H1 (cell line): Measurements from ENCODE around the gene TFR2. TPM values are rescaled to one million over a fixed set of nuclear protein-coding genes. Genes with fewer than 3 reads are reported as not detected.

Experiments used
- CTCF ChIA-PET: fragments of 300-600 bp; sonication (Branson Sonifier 250); formaldehyde crosslinking; loops from one replicate; lab custom pipeline; 2021; ENCODE audit not compliant: partially characterized antibody; lab: Charles Lee
- POLR2A ChIA-PET: fragments of 300-600 bp; sonication (Branson Sonifier 250); formaldehyde crosslinking; loops from one replicate; lab custom pipeline; 2021; ENCODE audit warnings: inconsistent platforms; ENCODE audit not compliant: partially characterized antibody; lab: Charles Lee
- DNase-seq, 2 experiments: peaks; one replicate each; pipeline versions ENCODE4 v3.0.0 to v3.0.0-alpha.2; 2010 to 2022; ENCODE audit warnings: low spot score in 2 of 2, low read depth in 1 of 2, mixed read lengths in 1 of 2
- FAIRE-seq: peaks from 2 replicates; lab custom pipeline; 2011; peaks lifted over from hg19 to GRCh38; lab: Jason Lieb, UNC
- H2AFZ ChIP-seq: 2 replicates; pipeline ENCODE4 v1.8.1; 2012; ENCODE audit warnings: low read length, inconsistent platforms
- H2AK5ac ChIP-seq: 2 replicates; pipeline ENCODE4 v1.6.1; 2013; ENCODE audit warnings: low read depth, low read length
- H2BK120ac ChIP-seq: replicated peaks from 2 replicates; pipeline ENCODE3; 2013; ENCODE audit warnings: low read depth, low read length, inconsistent platforms
- H2BK12ac ChIP-seq: 2 replicates; pipeline ENCODE4 v1.6.1; 2013; ENCODE audit warnings: low read depth, low read length
- H2BK15ac ChIP-seq: 2 replicates; pipeline ENCODE4 v1.6.1; 2013; ENCODE audit warnings: low read length
- H2BK20ac ChIP-seq: 2 replicates; pipeline ENCODE4 v1.6.1; 2013; ENCODE audit warnings: low read length
- H2BK5ac ChIP-seq: 2 replicates; pipeline ENCODE4 v1.6.1; 2013; ENCODE audit warnings: low read depth, low read length
- H3K14ac ChIP-seq: 2 replicates; pipeline ENCODE4 v1.6.1; 2013; ENCODE audit warnings: inconsistent platforms; ENCODE audit not compliant: insufficient read length
- H3K18ac ChIP-seq: 2 replicates; pipeline ENCODE4 v1.6.1; 2013; ENCODE audit warnings: low read length; ENCODE audit errors: extremely low read depth
- H3K23ac ChIP-seq: 2 replicates; pipeline ENCODE4 v1.6.1; 2013; ENCODE audit warnings: inconsistent platforms; ENCODE audit not compliant: insufficient read length
- H3K23me2 ChIP-seq: 2 replicates; pipeline ENCODE4 v1.6.1; 2013; ENCODE audit warnings: low read depth, low read length
- H3K27ac ChIP-seq: 2 replicates; pipeline ENCODE4 v1.6.1; 2011; ENCODE audit warnings: low read depth, low read length, inconsistent platforms
- H3K27me3 ChIP-seq, 4 experiments: replicated peaks in 1 of 4; 1 replicate in 1 of 4; 2 replicates in 3 of 4; pipeline versions ENCODE4 v1.6.1 to v1.8.1; 2011 to 2013; ENCODE audit warnings: low read length in 3 of 4, mild to moderate bottlenecking in 3 of 4, inconsistent platforms in 2 of 4, mixed read lengths in 2 of 4, moderate library complexity in 1 of 4; ENCODE audit not compliant: control insufficient read depth in 3 of 4, insufficient read depth in 3 of 4; ENCODE audit errors: extremely low read depth in 1 of 4
- H3K36me3 ChIP-seq, 4 experiments: 2 replicates each; pipeline versions ENCODE4 v1.6.1 to v1.8.1; 2011 to 2013; ENCODE audit warnings: mild to moderate bottlenecking in 4 of 4, low read length in 3 of 4, moderate library complexity in 2 of 4, control low read depth in 1 of 4, inconsistent platforms in 1 of 4; ENCODE audit not compliant: insufficient read depth in 4 of 4, control insufficient read depth in 2 of 4
- H3K4ac ChIP-seq: replicated peaks from 2 replicates; pipeline ENCODE3; 2013; ENCODE audit warnings: low read length, low read depth, mixed read lengths, inconsistent platforms; ENCODE audit not compliant: insufficient read length
- H3K4me1 ChIP-seq, 4 experiments: replicated peaks in 1 of 4; 1 replicate in 1 of 4; 2 replicates in 3 of 4; pipeline versions ENCODE4 v1.6.1 to v1.8.1; 2011 to 2013; ENCODE audit warnings: low read length in 3 of 4, inconsistent platforms in 2 of 4, mixed read lengths in 1 of 4; ENCODE audit not compliant: insufficient read depth in 4 of 4, control insufficient read depth in 3 of 4
- H3K4me2 ChIP-seq, 2 experiments: 2 replicates each; pipeline versions ENCODE4 v1.6.1 to v1.8.1; 2011 to 2013; ENCODE audit warnings: low read depth in 2 of 2, low read length in 2 of 2, control low read depth in 1 of 2, inconsistent platforms in 1 of 2, mild to moderate bottlenecking in 1 of 2; ENCODE audit not compliant: insufficient read depth in 1 of 2
- H3K4me3 ChIP-seq, 4 experiments: fragments of 200-600, 300-600 bp in 1 of 4; sonication (generic), shearing (Covaris generic), sonication (Bioruptor Twin) in 1 of 4; 2 replicates each; pipeline versions ENCODE4 v1.5.1 to v1.8.1; 2011 to 2016; ENCODE audit warnings: low read length in 4 of 4, low read depth in 3 of 4, control low read depth in 2 of 4, inconsistent platforms in 2 of 4, mild to moderate bottlenecking in 2 of 4, mixed read lengths in 1 of 4, moderate library complexity in 1 of 4; ENCODE audit not compliant: insufficient read depth in 2 of 4; ENCODE audit errors: extremely low read depth in 1 of 4
- H3K56ac ChIP-seq: replicated peaks from 2 replicates; pipeline ENCODE3; 2013; ENCODE audit warnings: low read depth, mild to moderate bottlenecking, mixed read lengths, low read length, inconsistent platforms; ENCODE audit not compliant: insufficient read length
- H3K79me1 ChIP-seq: 2 replicates; pipeline ENCODE4 v1.6.1; 2013; ENCODE audit warnings: low read depth, low read length, control low read depth
- H3K79me2 ChIP-seq, 2 experiments: 2 replicates each; pipeline versions ENCODE4 v1.6.1 to v1.8.1; 2012 to 2013; ENCODE audit warnings: low read length in 2 of 2, mild to moderate bottlenecking in 2 of 2, inconsistent platforms in 1 of 2; ENCODE audit not compliant: insufficient read depth in 2 of 2, control insufficient read depth in 1 of 2
- H3K9ac ChIP-seq, 4 experiments: replicated peaks in 1 of 4; 1 replicate in 1 of 4; 2 replicates in 3 of 4; pipeline versions ENCODE4 v1.6.1 to v1.8.1; 2011 to 2013; ENCODE audit warnings: low read depth in 3 of 4, low read length in 3 of 4, control low read depth in 2 of 4, mild to moderate bottlenecking in 2 of 4, moderate library complexity in 2 of 4, inconsistent platforms in 1 of 4; ENCODE audit errors: extremely low read depth in 1 of 4
- H3K9me3 ChIP-seq, 2 experiments: 2 replicates each; pipeline versions ENCODE4 v1.6.1 to v1.8.1; 2012 to 2013; ENCODE audit warnings: mild to moderate bottlenecking in 2 of 2, moderate library complexity in 2 of 2, control low read depth in 1 of 2, inconsistent platforms in 1 of 2, low read depth in 1 of 2, low read length in 1 of 2, mixed read lengths in 1 of 2; ENCODE audit not compliant: insufficient read depth in 2 of 2
- H4K20me1 ChIP-seq, 2 experiments: replicated peaks in 1 of 2; 2 replicates each; pipeline versions ENCODE3 to v1.8.1; 2011 to 2013; ENCODE audit warnings: inconsistent platforms in 2 of 2, low read length in 2 of 2, mild to moderate bottlenecking in 1 of 2; ENCODE audit not compliant: insufficient read depth in 2 of 2, control insufficient read depth in 1 of 2
- H4K5ac ChIP-seq: 2 replicates; pipeline ENCODE4 v1.6.1; 2013; ENCODE audit warnings: low read length, low read depth, mixed read lengths, inconsistent platforms; ENCODE audit not compliant: insufficient read length
- H4K8ac ChIP-seq: 2 replicates; pipeline ENCODE4 v1.8.0; 2013; ENCODE audit warnings: mild to moderate bottlenecking, moderate library complexity, low read length, inconsistent platforms; ENCODE audit not compliant: insufficient read depth; ENCODE audit errors: extremely low read depth
- H4K91ac ChIP-seq: replicated peaks from 2 replicates; pipeline ENCODE3; 2013; ENCODE audit warnings: low read length, mixed read lengths, inconsistent platforms; ENCODE audit not compliant: insufficient read length
- ATF2 ChIP-seq: IDR thresholded peaks from 2 replicates; pipeline ENCODE4 v1.6.1; 2012; ENCODE audit warnings: low read length, inconsistent platforms
- CBX5 ChIP-seq: fragments of 300-800, 300-1000 bp; sonication (generic); IDR thresholded peaks from 2 replicates; pipeline ENCODE4 v1.7.1; 2016; ENCODE audit warnings: antibody characterized with exemption, low read length, low read depth
- CEBPB ChIP-seq: IDR thresholded peaks from 2 replicates; pipeline ENCODE4 v1.6.1; 2012; ENCODE audit warnings: low read depth, low read length
- JUND ChIP-seq: IDR thresholded peaks from 2 replicates; pipeline ENCODE4 v1.6.1; 2011; ENCODE audit warnings: mild to moderate bottlenecking, improper control_type of control experiment, low read length
- KDM1A ChIP-seq: fragments of 200-600, 300-600 bp; sonication (generic); IDR thresholded peaks from 2 replicates; pipeline ENCODE4 v1.7.1; 2016; ENCODE audit warnings: mild to moderate bottlenecking, low read length, borderline replicate concordance
- SP1 ChIP-seq: IDR thresholded peaks from 2 replicates; pipeline ENCODE4 v1.6.1; 2011; ENCODE audit warnings: low read depth, low read length
- SP2 ChIP-seq: IDR thresholded peaks from 2 replicates; pipeline ENCODE4 v1.6.1; 2012; ENCODE audit warnings: mild to moderate bottlenecking, low read length, inconsistent platforms
- WGBS, 2 experiments: shearing (Covaris generic) in 1 of 2; methylation state at CpG; one replicate each; pipeline versions ENCODE4 v1.1.6 to v1.1.7; 2013 to 2015; ENCODE audit warnings: low lambda C conversion rate in 2 of 2, mixed read lengths in 2 of 2, inconsistent platforms in 1 of 2, low coverage in 1 of 2, missing lambda C conversion rate in 1 of 2; ENCODE audit not compliant: insufficient replicate concordance in 2 of 2, insufficient coverage in 1 of 2, insufficient read length in 1 of 2; ENCODE audit errors: extremely low coverage in 1 of 2, missing lambda C conversion rate in 1 of 2; 5-methylcytosine and 5-hydroxymethylcytosine counted together
- polyA plus RNA-seq, 7 experiments: library from polyadenylated mRNA; depleted of rRNA in 3 of 7; stranded (reverse) in 5 of 7; unstranded in 2 of 7; fragments of >200 nt in 5 of 7; fragments of 200-250 nt in 2 of 7; gene quantifications; 1 replicate in 5 of 7; 2 replicates in 1 of 7; 4 replicates in 1 of 7; pipeline versions ENCODE4 v1.2.1 to v1.2.3, GENCODE V29; 2011 to 2013; ENCODE audit warnings: missing spikeins in 2 of 7, mixed read lengths in 2 of 7
- total RNA-seq: library from RNA; stranded (reverse); fragmentation: NEBNext Ultra II Directional; extraction: Animal tissue kit (Norgen Biotek cat#: 25700); gene quantifications from 2 replicates; pipeline ENCODE4 v1.2.1, GENCODE V29; 2021

The TFR2 gene
- total and polyA plus RNA-seq, 2 of the 8 experiments (the other 6 are each of a cell fraction or from before 2014, with no cell fraction given), result 4.6 to 5.7 TPM

DNA sequence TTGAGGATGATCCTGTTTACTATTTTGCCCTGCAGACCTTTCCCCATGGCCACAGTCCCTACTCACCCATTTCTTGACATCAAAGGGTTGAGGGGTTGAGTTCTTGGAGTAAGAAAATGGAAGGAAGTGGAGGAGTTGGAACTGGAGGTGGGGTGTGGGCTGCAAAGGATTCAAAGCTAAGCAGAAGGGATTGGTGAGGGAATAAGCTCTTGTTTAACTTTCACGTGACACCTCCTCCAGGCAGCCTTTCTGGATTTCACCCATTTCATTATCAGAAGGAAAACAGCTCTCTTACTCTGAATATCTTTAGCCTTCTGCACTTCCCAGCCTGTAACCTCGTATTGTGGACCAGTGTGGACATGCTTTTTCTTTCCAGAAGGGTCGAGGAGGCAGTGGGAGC lies 15.3 kb downstream of the TFR2 start:
- Histone ChIP-seq H3K18ac (no peak overlapping the region), H2BK5ac (no peak overlapping the region), H3K9ac (no peak overlapping the region), H3K23me2 (peaks cover 4% of the 10 kb centered on the region; the same call in 1 of the 2 replicates), H3K9me3 (no peaks in the 10 kb centered on the region), H3K27ac (no peak overlapping the region), H3K4ac (no peak overlapping the region), H2BK120ac (no peak overlapping the region), H3K4me1 (peaks cover 0 to 11% (median 6%) of the 10 kb centered on the region in 4 experiments; a peak in 6 of 7 replicates), H3K36me3 (no peaks in the 10 kb centered on the region), H4K20me1 (peaks cover 0 to 2% of the 10 kb centered on the region in 2 experiments), H3K4me3 (peak overlapping the region; percentile 11 to 63 (median 27); a peak in 5 of 8 replicates), H3K27me3 (peaks cover 0 to 5% (median 2%) of the 10 kb centered on the region in 4 experiments; a peak in 3 of 7 replicates), H4K5ac (no peak overlapping the region), H3K56ac (no peak overlapping the region), H2BK12ac (peak overlapping the region; percentile 30; the same call in 1 of the 2 replicates), H2AFZ (0 out of 2 replicates have a peak overlapping the region, but pooled peaks have one; percentile 86), H3K4me2 (peak overlapping the region; percentile 59 to 83), H4K8ac (no peak overlapping the region), H4K91ac (no peak overlapping the region), H3K14ac (no peak overlapping the region), H3K23ac (no peak overlapping the region), H2BK20ac (no peak overlapping the region), H3K79me2 (no peaks in the 10 kb centered on the region), H2BK15ac (no peak overlapping the region), H2AK5ac (no peak overlapping the region), H3K79me1 (no peaks in the 10 kb centered on the region)
- FAIRE-seq, result no peak
- CTCF ChIA-PET, result interaction anchor here (0.6 to 2.2 kb wide), 10 partner anchors 8 to 479 kb away, joined by 3 to 19 read pairs (median 4); partner anchors contain the start of gene MOSPD3
- TF ChIP-seq JUND, result no peak
- no peak for TF ChIP-seq SP1
- no peak for TF ChIP-seq SP2
- TF ChIP-seq CEBPB, result no peak
- TF ChIP-seq CBX5, result no peak
- no peak for TF ChIP-seq ATF2
- peak; percentile 23; the same call in 1 of the 2 replicates for TF ChIP-seq KDM1A
- WGBS, 2 experiments, result 42% methylated on average over 3 of the region's 3 CpGs; no CpG with 5 or more reads in 1 of the 2 experiments
- no peak for DNase-seq
- POLR2A ChIA-PET, result interaction anchor here (0.5 to 2.4 kb wide), 14 partner anchors 9 to 197 kb away, joined by 3 to 11 read pairs (median 4); partner anchors contain the start of genes FBXO24, LRCH4, MEPCE and MOSPD3
